Endothelial cell of umbilical vein (primary cell): ENCODE measurements around the gene TNIP1. TPM values are rescaled to one million over a fixed set of nuclear protein-coding genes. Genes with fewer than 3 reads are reported as not detected.

Experiments
- BruUV-seq: library from RNA; stranded (reverse); fragments of 400-500 nt; replicated peaks from 2 replicates; lab custom pipeline; 2021; lab: Mats Ljungman, UMichigan
- CTCF ChIA-PET: fragments of 300-600, 350-600 bp; sonication (Branson Sonifier 250); formaldehyde crosslinking; loops from one replicate; lab custom pipeline; 2021; ENCODE audit warnings: antibody characterized with exemption, inconsistent platforms; lab: Charles Lee
- POLR2A ChIA-PET: fragments of 300-600, 350-600 bp; sonication (Branson Sonifier 250); formaldehyde crosslinking; loops from one replicate; lab custom pipeline; 2021; ENCODE audit warnings: antibody characterized with exemption, inconsistent platforms; lab: Charles Lee
- DNase-seq: peaks from one replicate; pipeline ENCODE4 v3.0.0-alpha.2; 2011; ENCODE audit warnings: low read depth, low spot score
- FAIRE-seq: peaks from 2 replicates; lab custom pipeline; 2011; peaks lifted over from hg19 to GRCh38; lab: Jason Lieb, UNC
- H2AFZ ChIP-seq: 2 replicates; pipeline ENCODE4 v1.6.0; 2012; ENCODE audit warnings: low read depth, low read length, control low read depth, inconsistent platforms
- H3K27ac ChIP-seq: 2 replicates; pipeline ENCODE4 v1.5.1; 2011; ENCODE audit warnings: low read depth, mild to moderate bottlenecking, control low read depth, low read length, moderate library complexity; ENCODE audit not compliant: insufficient read depth
- H3K27me3 ChIP-seq, 2 experiments: 2 replicates each; pipeline versions ENCODE4 v1.6.0 to v1.6.1; 2011; ENCODE audit warnings: low read length in 2 of 2, mixed read lengths in 1 of 2; ENCODE audit not compliant: control insufficient read depth in 2 of 2, insufficient read depth in 2 of 2
- H3K36me3 ChIP-seq, 2 experiments: 2 replicates in 1 of 2; 3 replicates in 1 of 2; pipeline ENCODE4 v1.5.1; 2011; ENCODE audit warnings: low read length in 2 of 2, mild to moderate bottlenecking in 1 of 2, moderate library complexity in 1 of 2; ENCODE audit not compliant: control insufficient read depth in 2 of 2, insufficient read depth in 2 of 2; ENCODE audit errors: extremely low read depth in 1 of 2
- H3K4me1 ChIP-seq: 3 replicates; pipeline ENCODE4 v1.5.1; 2011; ENCODE audit warnings: mild to moderate bottlenecking, low read length; ENCODE audit not compliant: control insufficient read depth, insufficient read depth; ENCODE audit errors: extremely low read depth
- H3K4me2 ChIP-seq: 2 replicates; pipeline ENCODE4 v1.6.1; 2011; ENCODE audit warnings: low read length, control low read depth, mixed read lengths; ENCODE audit not compliant: insufficient read depth
- H3K4me3 ChIP-seq, 3 experiments: fragments of 200-600 bp in 1 of 3; sonication (generic), shearing (Covaris generic) in 1 of 3; replicated peaks in 1 of 3; 2 replicates each; pipeline ENCODE4 v1.5.1; 2011 to 2016; ENCODE audit warnings: control low read depth in 3 of 3, low read length in 3 of 3, mild to moderate bottlenecking in 2 of 3, inconsistent platforms in 1 of 3, low read depth in 1 of 3, moderate library complexity in 1 of 3; ENCODE audit not compliant: insufficient read depth in 1 of 3
- H3K79me2 ChIP-seq: 2 replicates; pipeline ENCODE4 v1.6.0; 2012; ENCODE audit warnings: low read length, inconsistent platforms; ENCODE audit not compliant: control insufficient read depth, insufficient read depth
- H3K9ac ChIP-seq: replicated peaks from 2 replicates; pipeline ENCODE3; 2011; ENCODE audit warnings: low read length, control low read depth; ENCODE audit not compliant: insufficient read depth; ENCODE audit errors: extremely low read depth
- H3K9me1 ChIP-seq: replicated peaks from 3 replicates; pipeline ENCODE4 v1.6.0; 2011; ENCODE audit warnings: mild to moderate bottlenecking, low read length; ENCODE audit not compliant: control insufficient read depth, insufficient read depth; ENCODE audit errors: extremely low read depth
- H3K9me3 ChIP-seq: replicated peaks from 2 replicates; pipeline ENCODE4 v1.5.1; 2012; ENCODE audit warnings: low read length, inconsistent platforms; ENCODE audit not compliant: control insufficient read depth, insufficient read depth
- H4K20me1 ChIP-seq: replicated peaks from 2 replicates; pipeline ENCODE3; 2011; ENCODE audit warnings: mild to moderate bottlenecking, low read length; ENCODE audit not compliant: control insufficient read depth, insufficient read depth; ENCODE audit errors: extremely low read depth
- CTCF ChIP-seq, 2 donors: IDR thresholded peaks; 1 replicate in 1 of 2; 2 replicates in 1 of 2; pipeline ENCODE4 v1.5.1; 2011; ENCODE audit warnings: low read length in 2 of 2, mild to moderate bottlenecking in 2 of 2, moderate library complexity in 2 of 2, control low read depth in 1 of 2, inconsistent platforms in 1 of 2, low read depth in 1 of 2; ENCODE audit not compliant: insufficient read depth in 1 of 2; ENCODE audit errors: extremely low read depth in 1 of 2
- EZH2 ChIP-seq: IDR thresholded peaks from 2 replicates; pipeline ENCODE4 v1.6.1; 2012; ENCODE audit warnings: borderline replicate concordance, low read depth, mild to moderate bottlenecking, moderate library complexity, low read length, inconsistent platforms; ENCODE audit not compliant: severe bottlenecking
- FOS ChIP-seq: IDR thresholded peaks from 2 replicates; pipeline ENCODE4 v1.6.1; 2011; ENCODE audit warnings: mild to moderate bottlenecking, low read length, moderate library complexity, borderline replicate concordance; ENCODE audit not compliant: insufficient read depth
- GATA2 ChIP-seq: IDR thresholded peaks from 2 replicates; pipeline ENCODE4 v1.7.0; 2011; ENCODE audit warnings: low read depth, mild to moderate bottlenecking, moderate library complexity, mixed read lengths, low read length; ENCODE audit not compliant: insufficient read length, insufficient read depth
- JUN ChIP-seq: IDR thresholded peaks from 2 replicates; pipeline ENCODE4 v1.6.1; 2011; ENCODE audit warnings: borderline replicate concordance, low read depth; ENCODE audit not compliant: insufficient read length, insufficient read depth
- MAX ChIP-seq: IDR thresholded peaks from 2 replicates; pipeline ENCODE4 v1.6.1; 2011; ENCODE audit not compliant: insufficient read depth, insufficient read length
- MYC ChIP-seq: IDR thresholded peaks from one replicate; pipeline ENCODE4 v1.6.1; 2011; ENCODE audit warnings: mild to moderate bottlenecking, low read depth, low read length
- POLR2A ChIP-seq: IDR thresholded peaks from 2 replicates; pipeline ENCODE4 v1.6.1; 2012; ENCODE audit warnings: low read depth, mild to moderate bottlenecking, control low read depth, low read length
- dilution Hi-C: fragments of 300-500 bp; cut with MboI; formaldehyde crosslinking; loops from one replicate; pipeline ENCODE4 v1.15.0; 2019; ENCODE audit warnings: low sequenced_read_pairs; ENCODE audit not compliant: extremely low pct_ligation_motif_present
- intact Hi-C: fragments of 100-400 bp; cut with micrococcal nuclease; formaldehyde crosslinking; loops from one replicate; pipeline ENCODE4 v1.10.0; 2022
- polyA plus RNA-seq, 4 experiments: library from polyadenylated mRNA; depleted of rRNA in 3 of 4; stranded (reverse) in 3 of 4; unstranded in 1 of 4; fragments of >200 nt; gene quantifications; 2 replicates each; pipeline versions ENCODE4 v1.2.1 to v1.2.3, GENCODE V29; 2011 to 2012; ENCODE audit warnings: missing spikeins in 1 of 4
- total RNA-seq: library from RNA; stranded (reverse); gene quantifications from 2 replicates; pipeline ENCODE4 v1.2.3, GENCODE V29; 2021

The TNIP1 gene
- total and polyA plus RNA-seq, 2 donors (not counting 3 experiments of a cell fraction or from before 2014, with no cell fraction given), result 43.0 to 96.8 TPM

GRCh38 chr5:151051066-151051930, 29.5 kb downstream of the TNIP1 start:
- no peak overlapping the region for H3K27ac ChIP-seq
- H3K4me3 ChIP-seq, result no peak overlapping the region
- FAIRE-seq (peak; percentile 91), DNase-seq (peak; percentile 81)
- H3K9me3 ChIP-seq, result no peaks in the 10 kb centered on the region
- ChIA-PET CTCF (interaction anchor here (0.6 to 9.9 kb wide), 42 partner anchors 10 to 601 kb away, joined by 3 to 679 read pairs (median 6); partner anchors contain the start of genes ANXA6, CCDC69, GM2A and GPX3), POLR2A (interaction anchor here (0.6 to 1.0 kb wide), 2 partner anchors 50 to 64 kb away, joined by 3 to 5 read pairs; no protein-coding TSS in a partner anchor)
- H3K4me1 ChIP-seq, result no peaks in the 10 kb centered on the region
- H3K27me3 ChIP-seq, result no peaks in the 10 kb centered on the region
- H2AFZ ChIP-seq, result no peak overlapping the region
- H4K20me1 ChIP-seq, result no peaks in the 10 kb centered on the region
- no peaks in the 10 kb centered on the region for H3K9me1 ChIP-seq
- H3K9ac ChIP-seq, result no peak overlapping the region
- intact Hi-C loops (loop anchor here (1.0 to 5.0 kb wide), 5 partner anchors 46 to 188 kb away; partner anchors contain the start of gene ANXA6), dilution Hi-C loops (no loop called here)
- BruUV-seq, result no TSS peak
- H3K4me2 ChIP-seq, result no peak overlapping the region
- H3K36me3 ChIP-seq, result peaks cover 8 to 54% of the 10 kb centered on the region in 2 experiments
- H3K79me2 ChIP-seq, result no peaks in the 10 kb centered on the region
- TF ChIP-seq POLR2A (no peak), JUN (peak; percentile 32), GATA2 (no peak), CTCF (IDR thresholded peaks at IDR 0.05; ENCODE audit: extremely low read depth in 1 of 2, insufficient read depth in 1 of 2, low read depth in 1 of 2, low read length in 2 of 2) (peak; percentile 86 to 91), MYC (no peak), FOS (peak; percentile 40), EZH2 (no peak), MAX (no peak)
